ENCODE data around the gene PMS1.
"Not testable (repeated sequence)": the region's sequence is repeated elsewhere in the genome, so short reads cannot be mapped to it uniquely, and the experiment has no call there.

The PMS1 gene

DNA sequence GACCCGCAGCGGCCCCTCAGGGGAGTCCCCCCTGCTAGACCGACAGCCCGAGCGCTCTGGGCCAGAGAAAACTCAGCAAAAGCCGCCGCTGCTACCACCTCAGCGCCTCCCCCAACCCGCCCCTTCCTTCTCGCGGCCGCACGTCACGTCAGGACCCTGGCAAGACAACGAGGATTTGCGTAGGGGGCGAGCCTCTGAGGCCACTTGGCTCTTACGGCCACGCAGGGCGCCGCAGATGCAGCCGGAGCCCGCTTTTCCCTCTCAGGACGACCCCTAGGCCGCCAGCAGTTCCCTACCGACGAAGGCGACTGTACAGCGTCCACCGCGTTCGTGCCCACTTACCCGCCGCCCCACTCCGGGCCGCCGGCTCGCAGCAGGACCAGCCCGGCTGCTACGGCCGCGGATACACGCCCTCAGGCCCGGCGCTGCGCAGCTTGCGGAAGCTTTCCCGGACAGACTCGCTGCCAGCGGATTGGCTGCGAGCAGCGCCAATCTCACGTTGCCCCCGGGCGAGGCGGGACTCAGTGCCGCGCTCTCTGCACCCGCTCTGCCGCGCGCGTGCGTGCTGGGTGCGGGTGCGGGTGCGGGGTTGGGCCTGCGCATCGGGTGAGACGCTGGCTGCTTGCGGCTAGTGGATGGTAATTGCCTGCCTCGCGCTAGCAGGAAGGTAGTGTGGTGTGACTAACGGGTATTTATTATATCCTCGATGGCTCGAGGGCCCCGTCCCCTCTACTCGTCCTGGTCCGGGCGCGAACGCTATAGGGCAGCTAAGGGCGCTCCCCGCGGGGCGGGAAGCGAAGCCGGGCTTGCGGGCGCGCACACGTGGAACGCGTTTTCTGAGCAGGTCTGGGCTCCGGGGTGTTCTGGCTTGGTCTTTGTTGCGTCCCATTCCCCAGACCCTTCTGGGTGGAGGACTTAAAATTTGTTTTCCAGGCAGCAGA is at the start of gene PMS1, which contains the start of gene ORMDL1:
Gene PMS1 (plus strand): TSS at position 524 of the 941 bp plus-strand sequence. CDS start 7,360 bp downstream, outside the sequence.
Gene ORMDL1 (minus strand): TSS at position 413 of the 941 bp plus-strand sequence. CDS start 1,744 bp downstream, outside the sequence.
- peak; percentile 72 for DNase-seq

DNA sequence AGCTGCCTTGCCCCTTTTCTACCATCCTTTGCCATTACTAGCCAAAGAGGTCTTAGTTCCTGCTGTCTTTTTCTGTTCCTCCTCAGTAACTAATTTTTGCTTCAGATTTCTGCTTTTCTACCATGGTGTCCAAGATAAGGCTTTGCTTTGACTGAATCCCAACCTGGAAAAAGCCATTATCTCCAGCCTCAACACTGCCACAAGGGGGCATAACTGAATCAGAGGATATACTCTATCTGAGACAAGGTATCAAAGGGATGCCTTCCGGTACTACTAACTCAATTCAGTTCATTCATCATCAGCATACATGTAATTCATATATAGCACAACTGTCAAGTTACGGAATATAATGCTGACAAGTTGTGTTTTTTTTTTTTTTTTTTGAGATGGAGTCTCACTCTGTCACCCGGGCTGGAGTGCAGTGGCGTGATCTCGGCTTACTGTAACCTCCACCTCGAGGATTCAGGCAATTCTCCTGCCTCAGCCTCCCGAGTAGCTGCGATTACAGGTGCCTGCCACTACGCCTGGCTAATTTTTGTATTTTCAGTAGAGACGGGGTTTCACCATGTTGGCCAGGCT is 33.1 kb upstream of the PMS1 start:
- DNase-seq, result no peak

DNA sequence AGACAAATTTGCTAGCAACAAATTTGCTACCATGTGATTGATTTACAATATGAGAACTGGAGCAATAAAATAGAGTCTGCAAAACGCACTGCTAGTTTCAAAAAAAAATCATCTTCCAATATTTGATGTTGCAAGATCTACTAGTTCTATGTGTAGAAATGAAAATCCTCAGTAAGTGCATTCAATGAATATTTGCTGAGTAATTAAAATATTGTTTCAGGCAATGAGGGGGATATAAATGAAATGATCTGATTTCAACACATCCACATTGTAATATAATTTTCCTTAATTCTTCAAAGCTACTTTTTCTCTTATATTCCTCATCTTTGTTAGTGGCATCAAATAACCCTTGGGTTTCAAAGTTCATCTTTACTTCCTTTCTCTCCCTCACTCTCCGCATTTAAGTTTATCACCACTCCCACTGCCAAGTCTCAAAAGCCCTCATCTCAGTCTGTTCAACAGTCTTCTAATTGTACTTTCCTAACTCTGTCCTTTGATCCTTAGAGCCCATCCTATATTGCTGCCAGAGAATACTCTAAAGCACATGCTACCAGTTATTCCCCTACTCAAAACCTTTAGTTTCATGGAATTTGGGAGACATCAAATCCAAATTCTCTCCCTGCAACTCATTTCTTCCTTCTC is 27.8 kb upstream of the PMS1 start:
- no peak for DNase-seq

DNA sequence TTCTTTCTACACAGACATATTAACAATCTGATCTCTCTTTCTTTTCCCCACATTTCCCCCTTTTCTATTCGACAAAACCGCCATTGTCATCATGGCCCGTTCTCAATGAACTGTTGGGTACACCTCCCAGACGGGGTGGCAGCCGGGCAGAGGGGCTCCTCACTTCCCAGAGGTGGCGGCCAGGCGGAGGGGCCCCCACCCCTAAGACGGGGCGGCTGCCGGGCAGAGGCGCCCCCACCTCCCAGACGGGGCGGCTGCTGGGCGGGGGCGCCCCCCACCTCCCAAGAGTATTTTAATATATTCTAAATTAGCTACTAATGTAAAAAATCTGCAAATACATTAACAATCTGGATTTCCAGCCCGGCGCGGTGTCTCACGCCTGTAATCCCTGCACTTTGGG is 24.1 kb upstream of the PMS1 start:
- DNase-seq, result not testable (repeated sequence)

DNA sequence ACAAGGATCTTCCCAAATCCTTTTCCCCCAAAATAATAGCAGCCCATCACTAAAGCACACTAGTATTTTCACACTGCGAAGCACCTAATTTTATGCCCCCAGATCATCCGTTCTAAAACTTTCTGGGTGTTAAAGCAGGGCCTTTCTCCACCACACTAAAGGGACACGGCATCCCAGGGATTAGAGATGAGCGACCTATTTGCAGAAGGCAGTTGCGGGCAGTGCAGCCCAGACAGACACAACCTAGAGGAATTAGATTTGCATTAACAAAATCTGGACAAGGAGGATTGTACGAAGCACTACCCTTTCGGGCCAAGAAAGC is 22.1 kb upstream of the PMS1 start:
- DNase-seq, result no peak

DNA sequence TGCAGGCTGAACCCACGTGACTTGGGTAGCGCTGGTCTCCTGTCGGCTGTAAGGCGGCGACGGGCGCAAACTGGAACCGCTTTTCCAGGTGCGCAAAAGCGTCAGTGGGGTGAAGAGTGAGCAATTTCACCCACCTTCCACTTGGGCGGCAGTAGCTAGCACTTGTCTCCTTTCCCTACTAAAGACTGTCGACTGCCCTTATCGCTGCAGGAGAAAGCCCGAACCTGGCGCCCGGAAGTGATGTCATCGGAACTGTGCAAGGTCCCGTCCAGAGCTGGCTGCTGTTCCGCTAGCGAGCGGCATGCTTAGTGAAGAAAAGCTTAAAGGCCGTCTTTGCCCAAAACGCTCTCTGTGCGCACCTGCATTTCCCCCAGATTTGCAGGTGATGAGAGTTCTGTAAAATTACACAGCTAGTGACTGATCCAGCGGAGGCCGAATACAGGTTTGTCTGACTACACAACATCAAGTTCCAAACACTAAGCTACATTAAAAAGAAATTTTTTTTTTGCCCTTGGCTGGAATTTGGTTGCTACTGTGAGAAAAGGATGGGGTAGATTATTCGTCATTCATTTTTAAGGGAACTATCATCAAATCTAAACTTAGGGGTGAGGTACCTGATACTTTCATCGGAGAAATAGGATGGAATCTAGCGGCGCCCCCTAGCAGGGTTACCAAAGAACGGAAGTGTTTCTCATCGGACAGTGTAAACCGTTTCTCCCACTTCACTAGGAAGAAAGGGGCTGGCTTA is 21.5 kb upstream of the PMS1 start, which contains the start of gene OSGEPL1:
Gene OSGEPL1 (minus strand): TSS at position 242 of the 748 bp plus-strand sequence. CDS start 1,152 bp downstream, outside the sequence.
- DNase-seq, result peak; percentile 91

DNA sequence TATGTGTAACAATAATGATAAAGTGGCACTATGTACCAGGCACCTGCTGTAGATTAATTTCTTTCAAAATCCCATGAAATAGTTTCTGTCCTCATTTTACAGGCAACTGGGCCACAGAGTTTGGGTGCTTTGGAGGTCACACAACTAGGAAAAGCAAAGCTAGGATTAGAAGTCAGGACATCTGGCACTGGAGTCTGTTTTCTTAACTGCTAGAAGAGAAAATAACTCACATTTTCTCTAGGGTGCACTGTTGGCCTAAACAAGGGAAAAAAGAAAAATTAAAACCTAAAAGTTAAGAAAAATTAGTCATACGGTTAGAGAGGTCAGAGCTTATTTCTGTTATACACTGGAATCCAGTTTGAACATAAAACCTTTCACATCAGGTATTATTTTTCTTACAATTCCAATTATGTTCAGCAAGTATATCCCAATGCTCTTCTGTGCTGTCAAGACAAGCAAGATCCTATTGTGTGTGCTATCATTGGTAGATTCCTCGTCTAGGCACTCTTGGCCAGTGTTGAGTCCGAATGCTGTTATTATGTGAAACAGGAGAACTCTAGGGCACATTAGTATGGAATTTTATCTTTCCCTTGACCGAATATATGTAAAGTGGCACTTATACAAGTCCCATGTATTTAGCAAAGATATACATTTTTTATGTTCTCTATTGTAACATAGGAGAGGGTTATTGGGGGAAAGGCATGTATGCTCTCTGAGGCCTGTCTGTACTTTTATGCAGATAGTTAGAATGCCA is 20.2 kb upstream of the PMS1 start:
- no peak for DNase-seq

DNA sequence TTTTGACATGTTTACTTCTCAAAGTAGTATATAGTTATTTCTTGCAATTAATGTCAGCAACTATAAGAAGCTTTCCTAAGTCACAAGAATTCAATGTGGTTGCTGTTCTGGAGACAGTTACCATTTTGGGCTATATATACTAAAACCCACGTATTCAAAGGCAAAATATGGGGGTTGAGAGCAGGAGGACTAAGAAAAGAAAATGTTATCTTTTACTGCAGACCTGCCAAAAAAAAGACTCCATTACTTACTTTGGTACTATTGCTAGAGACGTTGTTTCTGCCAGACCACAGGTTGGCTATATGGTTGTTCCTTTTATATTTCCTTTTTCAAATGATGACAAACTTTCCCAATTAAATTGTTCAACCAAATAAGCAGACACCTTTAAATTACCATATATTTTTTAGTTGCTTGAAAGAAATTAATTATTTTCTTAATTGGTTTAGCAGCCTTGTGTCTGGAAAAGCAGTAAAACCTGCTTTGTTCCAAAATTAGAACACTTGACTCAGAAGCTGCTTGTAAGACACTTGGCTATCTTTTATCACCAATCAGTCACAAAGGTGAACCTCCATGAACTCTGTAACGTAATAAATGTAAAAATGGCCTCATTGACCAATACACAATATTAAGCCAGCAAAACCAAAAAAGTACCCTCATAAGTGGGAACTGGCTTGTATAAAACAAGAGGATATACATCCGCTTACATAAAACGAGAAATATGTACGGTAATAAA is 13.5 kb upstream of the PMS1 start:
- no peak for DNase-seq

DNA sequence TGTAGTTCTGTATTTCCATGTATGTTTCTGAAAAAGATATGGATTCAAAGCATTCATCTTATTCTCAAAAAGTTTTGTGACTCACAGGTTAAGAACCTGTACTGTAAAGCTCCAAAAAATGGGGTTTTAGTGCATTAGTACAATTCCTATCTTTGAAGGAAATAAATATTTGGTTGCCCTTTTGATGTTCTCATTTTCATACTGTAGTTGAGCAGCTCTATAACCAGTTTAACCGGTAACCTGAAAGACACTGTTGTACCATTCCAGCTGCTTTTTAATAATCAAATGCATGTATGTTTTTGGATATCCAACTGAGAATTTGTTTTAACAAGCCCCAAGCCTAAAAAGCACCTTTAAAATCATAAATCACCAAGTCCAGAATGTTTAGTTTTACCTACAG is 12.0 kb upstream of the PMS1 start:
- no peak for DNase-seq

DNA sequence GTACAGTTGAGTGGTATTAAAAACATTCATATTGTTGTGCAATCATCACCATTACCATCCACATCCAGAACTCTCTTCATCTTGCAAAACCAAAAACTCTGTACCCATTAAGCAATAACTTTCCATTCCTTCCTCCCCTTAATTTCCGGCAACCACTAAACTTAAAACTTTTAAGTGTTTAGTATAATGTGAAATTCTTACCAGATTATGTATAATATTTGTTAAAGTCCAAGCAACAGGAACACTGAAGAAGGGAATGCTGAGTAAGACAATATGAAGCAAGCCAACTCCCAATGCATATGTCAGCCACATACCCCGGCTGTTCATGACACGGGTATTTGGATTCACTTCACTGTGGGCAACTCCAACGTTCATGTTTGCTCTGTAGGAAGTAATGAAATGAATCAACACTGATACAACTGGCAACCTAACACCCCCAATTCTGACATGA is 2.0 kb upstream of the PMS1 start:
- no peak for DNase-seq

DNA sequence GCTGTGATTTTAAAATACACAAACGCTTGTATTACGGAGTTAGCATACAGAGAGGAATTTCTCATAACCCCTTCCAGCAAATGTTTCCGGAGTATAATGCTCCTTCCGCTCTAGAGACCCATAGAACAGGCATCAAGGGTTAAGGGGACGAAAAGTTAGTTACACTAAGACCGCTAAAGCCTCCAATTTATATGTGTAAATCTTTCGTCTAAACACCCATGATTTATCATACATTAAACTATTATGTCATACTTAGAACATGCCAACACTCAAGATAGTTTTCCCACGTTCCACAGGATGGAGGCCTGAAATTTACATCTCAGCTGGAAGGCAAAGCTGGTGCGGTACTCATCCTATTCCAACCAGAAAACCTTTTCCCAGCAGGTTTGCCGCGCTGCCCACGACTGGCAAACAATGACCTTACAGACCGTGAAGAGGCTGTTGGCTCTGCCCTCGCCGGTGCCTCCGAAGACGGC is 761 bp upstream of the PMS1 start:
- no peak for DNase-seq

DNA sequence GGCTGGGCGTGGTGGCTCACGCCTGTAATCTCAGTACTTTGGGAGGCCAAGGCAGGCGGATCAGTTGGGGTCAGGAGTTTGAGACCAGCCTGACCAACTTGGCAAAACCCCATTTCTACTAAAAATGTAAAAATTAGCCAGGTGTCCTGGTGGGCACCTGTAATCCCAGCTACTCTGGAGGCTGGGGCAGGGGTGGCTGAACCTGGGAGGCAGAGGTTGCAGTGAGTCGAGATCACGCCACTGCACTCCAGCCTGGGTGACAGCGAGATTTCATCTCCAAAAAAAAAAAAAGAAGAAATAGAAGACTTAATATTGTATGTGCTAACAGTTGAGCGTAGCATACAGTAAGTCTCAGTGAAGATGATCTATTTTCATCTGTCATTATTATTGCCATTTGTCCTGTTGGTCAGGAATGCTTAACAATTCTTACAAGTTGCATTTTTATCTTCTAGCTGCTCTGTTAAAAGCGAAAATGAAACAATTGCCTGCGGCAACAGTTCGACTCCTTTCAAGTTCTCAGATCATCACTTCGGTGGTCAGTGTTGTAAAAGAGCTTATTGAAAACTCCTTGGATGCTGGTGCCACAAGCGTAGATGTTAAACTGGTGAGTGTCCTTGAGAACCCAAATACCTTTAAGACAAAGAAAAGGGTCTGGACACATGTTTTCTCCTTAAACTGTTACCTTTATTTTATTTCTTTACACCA is 7.2 kb downstream of the PMS1 start:
- DNase-seq, result no peak

DNA sequence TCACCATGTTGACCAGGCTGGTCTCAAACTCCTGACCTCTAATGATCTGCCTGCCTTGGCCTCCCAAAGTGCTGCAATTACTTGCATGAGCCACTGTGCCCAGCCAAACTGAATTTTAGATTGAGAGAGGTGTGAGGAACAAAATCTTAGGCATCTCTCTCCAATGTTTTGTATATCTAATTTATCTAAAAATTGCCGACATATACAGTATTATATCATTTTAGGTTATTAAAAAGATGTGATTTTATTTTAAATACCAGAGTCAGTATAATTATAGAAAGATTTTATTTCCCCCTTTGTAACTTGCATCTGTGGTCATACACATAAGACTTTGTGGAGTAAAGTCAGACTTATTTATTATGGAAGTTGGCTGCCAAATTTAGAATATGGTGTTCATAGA is 10.1 kb downstream of the PMS1 start:
- DNase-seq, result no peak

DNA sequence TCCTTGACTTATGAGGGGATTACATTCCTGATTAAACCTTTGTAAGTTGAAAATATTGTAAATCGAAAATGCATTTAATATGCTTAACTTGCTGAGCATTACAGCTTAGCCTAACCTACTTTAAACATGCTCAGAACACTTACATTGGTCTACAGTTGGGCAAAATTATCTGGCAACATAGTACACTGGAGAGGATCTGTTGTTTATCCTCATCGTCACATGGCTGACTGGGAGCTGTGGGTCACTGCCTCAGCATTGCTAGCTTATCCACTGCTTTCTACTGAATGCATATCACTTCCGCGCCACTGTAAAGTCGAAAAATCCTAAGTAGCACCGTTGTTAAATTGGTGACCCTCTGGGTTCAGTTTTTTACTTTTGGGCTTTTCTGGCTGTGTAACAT is 13.7 kb downstream of the PMS1 start:
- no peak for DNase-seq

DNA sequence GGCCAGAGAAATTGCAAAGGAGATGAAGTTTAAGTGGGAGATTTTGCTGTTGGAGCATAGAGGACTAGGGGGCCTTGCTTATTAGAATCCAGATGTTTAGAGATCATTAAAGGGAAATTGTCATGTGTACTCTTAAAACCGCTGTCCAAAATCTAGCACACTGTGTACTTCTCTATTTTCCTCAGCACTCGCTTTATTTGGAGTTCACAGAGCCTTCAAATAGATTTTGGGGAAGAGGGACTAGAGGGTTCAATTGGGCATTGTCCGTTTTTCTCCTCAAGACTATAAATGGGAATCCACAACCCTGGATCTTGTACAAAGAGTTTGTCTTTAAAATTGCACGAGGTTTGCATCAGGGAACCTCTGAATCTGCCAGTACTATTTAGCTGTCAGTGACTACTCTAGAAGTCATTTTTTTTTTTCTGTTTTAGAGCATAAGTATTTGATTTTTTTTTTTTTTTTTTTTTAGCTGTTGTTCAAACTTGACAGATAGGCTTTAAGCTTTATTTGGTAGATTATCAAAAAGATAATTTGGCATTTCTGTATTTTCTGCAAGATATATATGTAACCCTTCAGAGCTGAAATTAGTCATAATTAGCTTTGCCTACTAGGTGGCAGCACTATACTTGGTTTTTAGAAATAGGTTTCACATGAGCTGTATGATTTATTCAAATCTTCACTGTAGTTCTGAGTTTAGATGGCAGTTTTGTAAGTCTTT is 14.2 kb downstream of the PMS1 start:
- DNase-seq, result no peak

DNA sequence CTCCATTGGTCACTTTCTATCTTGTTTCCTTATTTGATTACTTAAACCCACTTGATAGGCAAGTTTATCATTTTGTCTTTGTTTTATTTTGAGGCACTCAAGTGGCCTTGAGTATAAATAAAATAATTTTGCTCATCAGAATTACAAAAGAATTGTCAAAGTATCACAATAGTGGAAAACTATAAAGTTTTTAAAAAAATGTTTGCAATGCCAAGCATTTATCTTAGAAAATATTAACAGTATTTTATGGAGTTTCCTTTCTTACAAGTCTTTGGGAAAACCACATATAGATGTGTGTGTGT is 14.7 kb downstream of the PMS1 start:
- no peak for DNase-seq

DNA sequence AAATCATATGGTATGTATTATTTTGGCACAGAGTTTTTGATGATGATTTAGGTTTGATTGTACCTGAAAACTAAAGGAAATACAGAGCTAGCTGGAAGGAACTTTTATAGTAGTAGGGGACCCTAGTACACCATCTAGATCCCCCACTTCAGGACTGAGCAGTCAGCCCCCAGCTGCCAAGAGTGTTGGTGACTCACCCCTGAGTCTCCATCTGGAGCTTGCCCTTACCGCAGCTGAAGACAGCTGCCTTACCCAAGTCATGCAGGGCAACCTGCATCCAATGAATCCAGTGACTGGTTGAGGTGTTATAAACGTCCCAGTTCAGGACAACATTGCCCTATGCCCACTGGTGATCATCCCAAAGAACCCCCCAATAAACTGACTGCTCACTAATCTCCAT is 15.3 kb downstream of the PMS1 start:
- no peak for DNase-seq

DNA sequence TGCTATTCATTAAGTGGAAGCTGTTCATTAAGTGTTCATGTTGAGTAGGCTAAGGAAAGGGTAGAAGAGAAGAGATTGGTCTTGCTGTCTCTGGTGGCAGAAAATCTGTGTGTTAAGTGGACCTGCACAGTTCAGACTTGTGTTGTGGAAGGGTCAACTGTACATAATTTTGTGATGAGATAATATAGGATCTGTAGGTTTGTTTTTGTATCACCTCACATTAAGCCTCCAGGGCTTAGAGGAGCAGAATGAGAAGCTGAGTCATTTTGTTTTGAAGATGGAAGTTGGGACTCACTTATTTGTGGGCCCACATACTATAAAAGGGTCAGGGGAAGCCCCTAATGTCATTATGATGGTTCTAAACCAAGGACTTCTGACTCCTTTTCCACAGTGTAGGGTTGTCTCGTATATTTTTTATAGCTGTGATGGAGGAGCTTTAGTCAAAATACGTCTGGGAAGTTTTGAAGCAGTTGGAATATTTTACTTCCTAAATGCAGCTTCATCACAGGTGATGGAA is 18.2 kb downstream of the PMS1 start:
- no peak for DNase-seq

DNA sequence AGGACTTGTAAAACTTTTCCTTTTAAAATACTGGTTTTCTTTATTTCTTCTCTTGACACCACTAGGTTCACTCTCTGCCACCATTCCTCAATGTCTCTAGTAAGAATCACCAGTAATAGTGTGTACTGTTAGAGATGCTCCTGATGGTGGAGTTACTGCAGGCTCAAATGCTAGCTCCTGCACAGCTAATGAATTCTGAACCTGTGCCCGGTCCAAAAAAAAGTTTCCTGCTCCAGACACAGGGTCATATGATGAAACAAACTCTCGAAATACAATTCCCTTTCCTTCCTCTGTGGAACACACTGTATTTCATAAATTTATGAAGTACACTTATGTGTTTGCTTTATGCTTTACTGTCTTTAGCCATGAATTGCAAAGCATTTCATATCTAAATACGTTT is 19.2 kb downstream of the PMS1 start:
- DNase-seq, result no peak

Measured in NCI-H2029 treated with DMSO at 0.1 percent for 48 hours (cell line).